Coronary artery (tissue), 2 donors: ENCODE data around the gene LAMP1.
"Not testable (repeated sequence)": the region's sequence is repeated elsewhere in the genome, so short reads cannot be mapped to it uniquely, and the experiment has no call there.

Source experiments
- DNase-seq: peaks from one replicate; pipeline ENCODE4 v3.0.0-alpha.2; 2017; ENCODE audit warnings: low spot score
- H3K27ac ChIP-seq, 2 donors: fragments of 200-600 bp; sonication (generic); one replicate each; pipeline ENCODE4 v1.5.1; 2016 to 2019
- H3K4me3 ChIP-seq: fragments of 200-600 bp; sonication (generic); 2 replicates; pipeline ENCODE4 v1.5.1; 2016; ENCODE audit warnings: mild to moderate bottlenecking, moderate library complexity
- TF ChIP-seq, protein P1 (sequence below): fragments of 200-600 bp; sonication (generic); IDR thresholded peaks from one replicate; pipeline ENCODE4 v1.5.1; 2019; ENCODE audit warnings: antibody characterized with exemption

Gene LAMP1

DNA sequence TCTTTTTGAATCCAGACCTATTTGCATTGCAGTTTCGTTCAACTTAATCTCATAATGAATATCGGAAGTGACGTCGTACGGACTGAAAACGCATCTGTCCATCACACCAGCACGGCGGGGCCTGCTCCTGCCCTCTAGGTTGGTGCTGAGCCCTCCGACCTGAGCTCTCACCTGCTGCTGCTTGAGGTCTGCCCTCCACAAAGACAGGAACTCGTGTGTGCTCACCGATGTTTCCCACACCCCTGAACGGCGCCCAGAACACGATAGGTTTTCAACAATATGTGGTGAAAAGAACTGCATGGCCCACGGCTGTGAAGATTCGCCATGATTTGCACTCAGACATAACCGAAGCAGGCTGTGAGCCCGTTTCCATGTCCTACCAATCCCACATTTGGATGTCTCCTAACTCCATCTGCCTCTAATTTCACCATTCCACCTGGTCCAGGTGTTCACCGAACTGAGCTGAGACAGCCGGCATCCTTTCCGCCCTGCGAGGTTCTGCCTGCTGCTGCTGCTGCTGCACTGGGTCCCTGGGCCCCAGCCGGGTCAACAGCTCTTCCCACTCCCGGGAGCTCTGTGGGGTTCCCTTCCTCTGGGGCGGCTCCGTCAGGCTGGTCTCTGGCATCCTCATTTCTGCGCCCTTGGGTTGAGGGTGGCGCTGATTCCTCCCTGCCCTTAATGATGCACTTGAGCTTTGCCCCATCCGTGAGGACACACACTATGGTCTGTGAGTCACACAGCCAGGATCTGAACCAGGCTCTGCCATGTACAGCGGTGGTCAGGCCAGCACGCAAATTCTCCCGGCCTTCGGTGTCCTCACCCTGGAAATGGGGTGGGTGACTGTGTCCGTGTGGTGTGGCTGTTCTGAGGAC is 46.0 kb downstream of the LAMP1 start:
- no peak for DNase-seq
- TF ChIP-seq, protein P1, sequence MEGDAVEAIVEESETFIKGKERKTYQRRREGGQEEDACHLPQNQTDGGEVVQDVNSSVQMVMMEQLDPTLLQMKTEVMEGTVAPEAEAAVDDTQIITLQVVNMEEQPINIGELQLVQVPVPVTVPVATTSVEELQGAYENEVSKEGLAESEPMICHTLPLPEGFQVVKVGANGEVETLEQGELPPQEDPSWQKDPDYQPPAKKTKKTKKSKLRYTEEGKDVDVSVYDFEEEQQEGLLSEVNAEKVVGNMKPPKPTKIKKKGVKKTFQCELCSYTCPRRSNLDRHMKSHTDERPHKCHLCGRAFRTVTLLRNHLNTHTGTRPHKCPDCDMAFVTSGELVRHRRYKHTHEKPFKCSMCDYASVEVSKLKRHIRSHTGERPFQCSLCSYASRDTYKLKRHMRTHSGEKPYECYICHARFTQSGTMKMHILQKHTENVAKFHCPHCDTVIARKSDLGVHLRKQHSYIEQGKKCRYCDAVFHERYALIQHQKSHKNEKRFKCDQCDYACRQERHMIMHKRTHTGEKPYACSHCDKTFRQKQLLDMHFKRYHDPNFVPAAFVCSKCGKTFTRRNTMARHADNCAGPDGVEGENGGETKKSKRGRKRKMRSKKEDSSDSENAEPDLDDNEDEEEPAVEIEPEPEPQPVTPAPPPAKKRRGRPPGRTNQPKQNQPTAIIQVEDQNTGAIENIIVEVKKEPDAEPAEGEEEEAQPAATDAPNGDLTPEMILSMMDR: no peak
- Histone ChIP-seq H3K4me3 (no peak overlapping the region), H3K27ac (no peak overlapping the region)

DNA sequence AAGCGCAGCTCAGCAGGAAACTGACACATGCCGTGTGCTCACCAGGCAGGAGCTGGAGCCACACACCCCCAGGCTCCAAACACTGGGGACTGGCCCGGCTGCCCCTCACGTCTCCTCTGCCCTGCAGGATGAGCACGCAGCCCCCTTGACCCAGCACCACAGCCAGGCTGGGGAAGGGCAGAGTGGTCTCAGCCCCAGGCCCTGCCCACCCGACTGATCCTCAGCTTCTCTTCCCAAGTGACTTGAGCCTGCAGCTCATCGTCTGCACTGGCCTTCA is 46.6 kb downstream of the LAMP1 start:
- no peak for DNase-seq
- TF ChIP-seq, protein P1: no peak
- H3K4me3 ChIP-seq: no peak overlapping the region
- no peak overlapping the region for H3K27ac ChIP-seq

DNA sequence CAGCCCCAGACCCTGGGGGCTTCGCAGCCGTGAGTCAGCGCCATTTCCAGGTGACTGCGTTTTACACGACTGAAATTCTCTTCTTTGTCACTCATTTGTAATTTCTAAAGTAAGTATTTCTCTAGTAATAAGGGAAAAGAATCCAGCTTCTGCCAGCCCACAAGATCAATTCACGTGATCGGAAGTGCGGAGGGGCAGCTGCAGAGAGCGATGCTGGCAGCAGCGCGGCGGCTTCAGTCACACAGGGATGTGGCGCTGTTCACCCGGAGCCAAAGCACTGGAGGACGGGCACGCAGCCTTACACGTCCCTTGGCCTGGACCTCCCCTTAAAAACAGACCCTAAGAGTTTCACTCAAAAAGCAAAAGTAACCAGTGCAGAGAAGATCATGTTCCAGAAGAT is 48.4 kb downstream of the LAMP1 start:
- TF ChIP-seq, protein P1: no peak
- no peak for DNase-seq
- no peak overlapping the region for H3K4me3 ChIP-seq
- H3K27ac ChIP-seq: no peak overlapping the region

DNA sequence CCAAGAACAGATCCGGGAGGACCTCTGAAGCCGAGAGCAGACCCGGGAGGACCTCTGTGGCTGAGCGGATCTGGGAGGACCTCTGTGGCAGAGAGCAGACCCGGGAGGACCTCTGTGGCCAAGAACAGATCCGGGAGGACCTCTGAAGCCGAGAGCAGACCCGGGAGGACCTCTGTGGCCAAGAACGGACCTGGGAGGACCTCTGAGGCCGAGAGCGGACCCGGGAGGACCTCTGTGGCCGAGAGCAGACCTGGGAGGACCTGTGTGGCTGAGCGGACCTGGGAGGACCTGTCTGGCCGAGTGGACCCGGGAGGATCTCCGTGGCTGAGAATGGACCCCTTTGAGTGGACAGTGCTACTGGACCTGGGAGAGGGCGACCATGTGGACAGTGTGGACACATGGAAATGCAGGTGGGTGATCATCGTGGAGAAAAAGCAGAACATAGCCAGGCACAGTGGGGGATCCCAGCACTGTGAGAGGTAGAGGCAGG is 50.7 kb downstream of the LAMP1 start:
- not testable (repeated sequence) for H3K27ac ChIP-seq, H3K4me3 ChIP-seq, DNase-seq

DNA sequence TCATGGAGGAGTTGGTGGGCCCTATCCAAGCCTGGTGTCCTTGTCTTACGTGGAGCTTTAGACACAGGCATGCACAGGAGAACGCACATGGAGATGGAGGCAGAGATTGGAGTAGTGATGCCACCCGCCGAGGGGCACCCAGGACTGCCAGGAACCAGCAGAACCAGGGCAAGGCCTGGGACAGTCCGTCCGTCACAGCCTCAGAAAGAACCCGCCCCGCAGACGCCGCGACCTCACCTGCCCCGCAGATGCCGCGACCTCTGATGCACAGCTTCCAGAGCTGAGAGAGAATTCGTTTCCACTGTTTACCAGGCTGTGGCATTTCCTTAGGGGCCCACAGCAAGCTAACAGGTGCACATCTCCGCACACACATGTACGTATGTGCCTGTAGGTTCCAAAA is 51.6 kb downstream of the LAMP1 start:
- TF ChIP-seq, protein P1: no peak
- Histone ChIP-seq H3K27ac (no peak overlapping the region), H3K4me3 (no peak overlapping the region)
- no peak for DNase-seq

DNA sequence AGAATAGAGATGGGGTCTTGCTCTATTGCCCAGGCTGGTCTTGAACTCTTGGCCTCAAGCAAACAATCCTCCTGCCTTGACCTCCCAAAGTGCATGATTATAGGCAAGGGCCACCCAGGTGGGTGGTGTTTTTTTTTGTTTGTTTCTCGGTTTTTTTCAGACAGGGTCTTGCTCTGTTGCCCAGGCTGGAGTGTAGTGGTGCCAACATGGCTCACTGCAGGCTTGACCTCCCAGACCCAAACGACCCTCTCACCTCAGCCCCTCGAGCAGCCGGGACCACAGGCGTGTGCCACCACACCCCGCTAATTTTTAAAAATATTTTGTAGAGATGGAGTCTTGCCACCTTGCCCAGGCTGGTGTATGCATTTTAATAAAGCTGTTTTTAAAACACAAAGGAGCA is 52.0 kb downstream of the LAMP1 start:
- DNase-seq: no peak
- TF ChIP-seq, protein P1: no peak
- H3K27ac ChIP-seq: no peak overlapping the region
- H3K4me3 ChIP-seq: no peak overlapping the region

DNA sequence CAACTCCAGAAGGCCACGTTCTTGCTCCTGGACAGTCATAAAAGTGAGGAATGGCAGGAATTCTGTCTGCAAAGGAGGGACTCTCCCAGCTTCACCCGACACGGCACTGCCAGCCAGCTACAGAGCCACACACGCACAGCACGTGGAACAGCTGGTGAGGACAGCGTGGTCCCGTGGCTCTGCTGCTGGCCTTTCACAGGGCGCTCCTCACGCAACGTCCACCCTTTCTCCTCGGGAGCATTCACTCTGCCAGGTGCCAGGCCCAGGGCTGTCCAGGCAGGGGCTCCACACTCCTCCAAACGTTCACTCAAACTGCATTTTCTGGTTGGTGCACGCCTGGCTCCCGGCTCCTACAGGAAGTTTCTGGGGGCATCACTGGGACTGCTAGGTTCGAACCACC is 52.5 kb downstream of the LAMP1 start:
- Histone ChIP-seq H3K27ac (no peak overlapping the region), H3K4me3 (no peak overlapping the region)
- TF ChIP-seq, protein P1: no peak
- no peak for DNase-seq
